ENCODE results near the gene GPR137. TPM values are rescaled to one million over a fixed set of nuclear protein-coding genes. Genes with fewer than 3 reads are reported as not detected.

Gene GPR137
- total and polyA plus RNA-seq, 9 of the 15 experiments (the other 6 are each of a cell fraction or from before 2014, with no cell fraction given), result 0.32 to 26.7 (median 10.7) TPM

DNA sequence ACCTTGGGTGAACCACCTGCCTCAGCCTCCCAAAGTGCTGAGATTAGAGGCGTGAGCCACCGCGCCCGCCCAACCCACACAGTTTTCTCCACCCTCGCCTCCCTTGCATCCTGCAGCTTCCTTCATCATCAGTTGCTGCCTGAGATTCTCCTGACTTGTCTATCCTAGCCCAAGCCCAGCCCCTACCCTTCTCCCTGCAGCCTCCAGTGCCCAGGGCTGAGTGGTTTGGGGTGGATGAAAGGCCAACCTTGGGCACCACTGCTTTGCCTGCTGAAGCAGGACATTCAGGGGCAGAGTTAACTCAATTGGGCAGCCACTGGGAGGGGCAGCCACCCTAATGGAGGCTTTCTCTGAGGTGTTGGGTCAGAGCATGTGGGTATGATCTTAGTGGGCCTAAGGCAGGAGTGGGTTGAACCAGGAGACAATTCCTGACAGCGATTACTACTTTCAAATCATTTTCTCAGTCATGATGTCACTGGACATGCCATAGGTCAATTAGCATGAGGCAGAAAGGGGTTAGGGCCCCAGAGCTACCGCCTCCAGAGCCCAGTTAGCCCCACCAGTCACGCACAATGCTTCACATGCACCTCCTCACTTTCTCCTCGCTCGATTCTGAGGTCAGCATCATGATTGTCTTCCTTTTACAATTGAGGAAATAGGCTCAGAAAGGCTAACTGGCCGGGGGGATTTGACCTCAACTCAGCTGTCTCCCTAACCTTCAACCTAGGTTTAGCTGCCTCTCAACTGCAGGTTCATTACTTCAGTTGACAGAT is 45.8 kb upstream of the GPR137 start (continued):
- TF ChIP-seq, protein P1, sequence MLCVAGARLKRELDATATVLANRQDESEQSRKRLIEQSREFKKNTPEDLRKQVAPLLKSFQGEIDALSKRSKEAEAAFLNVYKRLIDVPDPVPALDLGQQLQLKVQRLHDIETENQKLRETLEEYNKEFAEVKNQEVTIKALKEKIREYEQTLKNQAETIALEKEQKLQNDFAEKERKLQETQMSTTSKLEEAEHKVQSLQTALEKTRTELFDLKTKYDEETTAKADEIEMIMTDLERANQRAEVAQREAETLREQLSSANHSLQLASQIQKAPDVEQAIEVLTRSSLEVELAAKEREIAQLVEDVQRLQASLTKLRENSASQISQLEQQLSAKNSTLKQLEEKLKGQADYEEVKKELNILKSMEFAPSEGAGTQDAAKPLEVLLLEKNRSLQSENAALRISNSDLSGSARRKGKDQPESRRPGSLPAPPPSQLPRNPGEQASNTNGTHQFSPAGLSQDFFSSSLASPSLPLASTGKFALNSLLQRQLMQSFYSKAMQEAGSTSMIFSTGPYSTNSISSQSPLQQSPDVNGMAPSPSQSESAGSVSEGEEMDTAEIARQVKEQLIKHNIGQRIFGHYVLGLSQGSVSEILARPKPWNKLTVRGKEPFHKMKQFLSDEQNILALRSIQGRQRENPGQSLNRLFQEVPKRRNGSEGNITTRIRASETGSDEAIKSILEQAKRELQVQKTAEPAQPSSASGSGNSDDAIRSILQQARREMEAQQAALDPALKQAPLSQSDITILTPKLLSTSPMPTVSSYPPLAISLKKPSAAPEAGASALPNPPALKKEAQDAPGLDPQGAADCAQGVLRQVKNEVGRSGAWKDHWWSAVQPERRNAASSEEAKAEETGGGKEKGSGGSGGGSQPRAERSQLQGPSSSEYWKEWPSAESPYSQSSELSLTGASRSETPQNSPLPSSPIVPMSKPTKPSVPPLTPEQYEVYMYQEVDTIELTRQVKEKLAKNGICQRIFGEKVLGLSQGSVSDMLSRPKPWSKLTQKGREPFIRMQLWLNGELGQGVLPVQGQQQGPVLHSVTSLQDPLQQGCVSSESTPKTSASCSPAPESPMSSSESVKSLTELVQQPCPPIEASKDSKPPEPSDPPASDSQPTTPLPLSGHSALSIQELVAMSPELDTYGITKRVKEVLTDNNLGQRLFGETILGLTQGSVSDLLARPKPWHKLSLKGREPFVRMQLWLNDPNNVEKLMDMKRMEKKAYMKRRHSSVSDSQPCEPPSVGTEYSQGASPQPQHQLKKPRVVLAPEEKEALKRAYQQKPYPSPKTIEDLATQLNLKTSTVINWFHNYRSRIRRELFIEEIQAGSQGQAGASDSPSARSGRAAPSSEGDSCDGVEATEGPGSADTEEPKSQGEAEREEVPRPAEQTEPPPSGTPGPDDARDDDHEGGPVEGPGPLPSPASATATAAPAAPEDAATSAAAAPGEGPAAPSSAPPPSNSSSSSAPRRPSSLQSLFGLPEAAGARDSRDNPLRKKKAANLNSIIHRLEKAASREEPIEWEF (CRISPR knock-in tag; IDR thresholded peaks at IDR 0.05), result peak; percentile 80; the same call in 1 of the 2 replicates
- TF ChIP-seq KDM5B (IDR thresholded peaks at IDR 0.05; ENCODE audit: insufficient replicate concordance, low read depth, low read length), result no peak
- TF ChIP-seq ZNF282 (CRISPR knock-in tag; IDR thresholded peaks at IDR 0.05), result no peak
- TF ChIP-seq KLF6 (CRISPR knock-in tag; IDR thresholded peaks at IDR 0.05; ENCODE audit: borderline replicate concordance), result no peak
- TF ChIP-seq JUND (IDR thresholded peaks at IDR 0.05; ENCODE audit: borderline replicate concordance, low read depth, low read length), result 0 out of 2 replicates have a peak, but pooled peaks have one; percentile 26
- TF ChIP-seq JUND (tag; IDR thresholded peaks at IDR 0.05; ENCODE audit: borderline replicate concordance, low read depth, low read length), result no peak
- TF ChIP-seq HMGN3 (IDR thresholded peaks at IDR 0.05; ENCODE audit: borderline replicate concordance, extremely low read depth, insufficient read length, low read depth, low read length), result no peak
- TF ChIP-seq, protein P2, sequence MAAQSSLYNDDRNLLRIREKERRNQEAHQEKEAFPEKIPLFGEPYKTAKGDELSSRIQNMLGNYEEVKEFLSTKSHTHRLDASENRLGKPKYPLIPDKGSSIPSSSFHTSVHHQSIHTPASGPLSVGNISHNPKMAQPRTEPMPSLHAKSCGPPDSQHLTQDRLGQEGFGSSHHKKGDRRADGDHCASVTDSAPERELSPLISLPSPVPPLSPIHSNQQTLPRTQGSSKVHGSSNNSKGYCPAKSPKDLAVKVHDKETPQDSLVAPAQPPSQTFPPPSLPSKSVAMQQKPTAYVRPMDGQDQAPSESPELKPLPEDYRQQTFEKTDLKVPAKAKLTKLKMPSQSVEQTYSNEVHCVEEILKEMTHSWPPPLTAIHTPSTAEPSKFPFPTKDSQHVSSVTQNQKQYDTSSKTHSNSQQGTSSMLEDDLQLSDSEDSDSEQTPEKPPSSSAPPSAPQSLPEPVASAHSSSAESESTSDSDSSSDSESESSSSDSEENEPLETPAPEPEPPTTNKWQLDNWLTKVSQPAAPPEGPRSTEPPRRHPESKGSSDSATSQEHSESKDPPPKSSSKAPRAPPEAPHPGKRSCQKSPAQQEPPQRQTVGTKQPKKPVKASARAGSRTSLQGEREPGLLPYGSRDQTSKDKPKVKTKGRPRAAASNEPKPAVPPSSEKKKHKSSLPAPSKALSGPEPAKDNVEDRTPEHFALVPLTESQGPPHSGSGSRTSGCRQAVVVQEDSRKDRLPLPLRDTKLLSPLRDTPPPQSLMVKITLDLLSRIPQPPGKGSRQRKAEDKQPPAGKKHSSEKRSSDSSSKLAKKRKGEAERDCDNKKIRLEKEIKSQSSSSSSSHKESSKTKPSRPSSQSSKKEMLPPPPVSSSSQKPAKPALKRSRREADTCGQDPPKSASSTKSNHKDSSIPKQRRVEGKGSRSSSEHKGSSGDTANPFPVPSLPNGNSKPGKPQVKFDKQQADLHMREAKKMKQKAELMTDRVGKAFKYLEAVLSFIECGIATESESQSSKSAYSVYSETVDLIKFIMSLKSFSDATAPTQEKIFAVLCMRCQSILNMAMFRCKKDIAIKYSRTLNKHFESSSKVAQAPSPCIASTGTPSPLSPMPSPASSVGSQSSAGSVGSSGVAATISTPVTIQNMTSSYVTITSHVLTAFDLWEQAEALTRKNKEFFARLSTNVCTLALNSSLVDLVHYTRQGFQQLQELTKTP (IDR thresholded peaks at IDR 0.05; ENCODE audit: low read depth in 1 of 2, partially characterized antibody in 2 of 2), result no peak
- TF ChIP-seq EZH2 (IDR thresholded peaks at IDR 0.05; ENCODE audit: borderline replicate concordance, low read depth, low read length), result no peak
- TF ChIP-seq, protein P3, sequence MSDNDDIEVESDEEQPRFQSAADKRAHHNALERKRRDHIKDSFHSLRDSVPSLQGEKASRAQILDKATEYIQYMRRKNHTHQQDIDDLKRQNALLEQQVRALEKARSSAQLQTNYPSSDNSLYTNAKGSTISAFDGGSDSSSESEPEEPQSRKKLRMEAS (CRISPR knock-in tag; IDR thresholded peaks at IDR 0.05), result peak; percentile 74
- peak; percentile 21 for TF ChIP-seq TBP (optimal IDR thresholded peaks at IDR 0.05; ENCODE audit: low read depth, low read length)
- TF ChIP-seq MYNN (IDR thresholded peaks at IDR 0.05), result no peak
- no peak for TF ChIP-seq MYNN (CRISPR knock-in tag; IDR thresholded peaks at IDR 0.05)
- no peak for TF ChIP-seq RBM14 (IDR thresholded peaks at IDR 0.05; ENCODE audit: borderline replicate concordance, insufficient read depth, low read depth, low read length)
- TF ChIP-seq DMBX1 (CRISPR knock-in tag; IDR thresholded peaks at IDR 0.05; ENCODE audit: borderline replicate concordance), result peak; percentile 20; the same call in 1 of the 2 replicates
